D721Med (cell line): ENCODE results near the gene PDGFD.

Experiments used
- DNase-seq: peaks from one replicate; pipeline ENCODE4 v3.0.0; 2011; ENCODE audit warnings: low spot score; ENCODE audit not compliant: insufficient read length
- FAIRE-seq: peaks from 2 replicates; lab custom pipeline; 2011; peaks lifted over from hg19 to GRCh38; lab: Jason Lieb, UNC
- TF ChIP-seq, protein P1 (sequence below): IDR thresholded peaks from 2 replicates; pipeline ENCODE4 v1.5.1; 2012; ENCODE audit warnings: mild to moderate bottlenecking, control low read depth; ENCODE audit not compliant: insufficient read depth; ENCODE audit errors: missing control alignments

The PDGFD gene

DNA sequence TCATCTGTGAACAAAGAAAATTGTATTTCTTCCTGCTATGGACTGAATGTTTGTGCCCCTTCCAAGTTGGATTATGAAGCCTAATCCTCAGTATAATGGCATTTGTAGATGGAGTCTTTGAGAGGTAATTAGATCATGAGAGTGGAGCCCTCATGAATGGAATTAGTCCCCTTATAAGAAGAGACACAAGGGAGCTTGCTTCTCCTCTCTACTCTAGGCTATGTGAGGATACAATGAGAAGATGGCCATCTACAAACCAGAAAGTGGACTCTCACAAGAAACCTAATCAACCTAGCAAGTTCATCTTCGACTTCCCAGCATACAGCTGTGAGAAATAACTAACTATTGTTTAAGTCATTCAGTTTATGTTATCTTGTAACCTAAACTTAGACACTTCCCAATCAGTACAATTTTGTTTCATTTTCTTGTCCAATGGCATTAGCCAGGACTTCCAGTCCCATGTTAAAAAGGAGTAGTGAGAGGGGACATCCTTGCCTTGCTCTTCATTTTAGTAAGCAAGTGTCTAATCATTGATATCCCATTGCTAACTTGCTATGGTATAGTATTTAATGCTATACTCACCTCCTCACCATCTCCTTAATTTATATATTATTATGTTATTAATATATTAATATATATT is 45.7 kb downstream of the PDGFD start:
- FAIRE-seq, result no peak
- DNase-seq, result no peak
- TF ChIP-seq, protein P1, sequence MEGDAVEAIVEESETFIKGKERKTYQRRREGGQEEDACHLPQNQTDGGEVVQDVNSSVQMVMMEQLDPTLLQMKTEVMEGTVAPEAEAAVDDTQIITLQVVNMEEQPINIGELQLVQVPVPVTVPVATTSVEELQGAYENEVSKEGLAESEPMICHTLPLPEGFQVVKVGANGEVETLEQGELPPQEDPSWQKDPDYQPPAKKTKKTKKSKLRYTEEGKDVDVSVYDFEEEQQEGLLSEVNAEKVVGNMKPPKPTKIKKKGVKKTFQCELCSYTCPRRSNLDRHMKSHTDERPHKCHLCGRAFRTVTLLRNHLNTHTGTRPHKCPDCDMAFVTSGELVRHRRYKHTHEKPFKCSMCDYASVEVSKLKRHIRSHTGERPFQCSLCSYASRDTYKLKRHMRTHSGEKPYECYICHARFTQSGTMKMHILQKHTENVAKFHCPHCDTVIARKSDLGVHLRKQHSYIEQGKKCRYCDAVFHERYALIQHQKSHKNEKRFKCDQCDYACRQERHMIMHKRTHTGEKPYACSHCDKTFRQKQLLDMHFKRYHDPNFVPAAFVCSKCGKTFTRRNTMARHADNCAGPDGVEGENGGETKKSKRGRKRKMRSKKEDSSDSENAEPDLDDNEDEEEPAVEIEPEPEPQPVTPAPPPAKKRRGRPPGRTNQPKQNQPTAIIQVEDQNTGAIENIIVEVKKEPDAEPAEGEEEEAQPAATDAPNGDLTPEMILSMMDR, result no peak

GRCh38 chr11:104113541-104113940 is 50.4 kb downstream of the PDGFD start:
- FAIRE-seq, result no peak
- DNase-seq, result no peak
- TF ChIP-seq, protein P1, result no peak

DNA sequence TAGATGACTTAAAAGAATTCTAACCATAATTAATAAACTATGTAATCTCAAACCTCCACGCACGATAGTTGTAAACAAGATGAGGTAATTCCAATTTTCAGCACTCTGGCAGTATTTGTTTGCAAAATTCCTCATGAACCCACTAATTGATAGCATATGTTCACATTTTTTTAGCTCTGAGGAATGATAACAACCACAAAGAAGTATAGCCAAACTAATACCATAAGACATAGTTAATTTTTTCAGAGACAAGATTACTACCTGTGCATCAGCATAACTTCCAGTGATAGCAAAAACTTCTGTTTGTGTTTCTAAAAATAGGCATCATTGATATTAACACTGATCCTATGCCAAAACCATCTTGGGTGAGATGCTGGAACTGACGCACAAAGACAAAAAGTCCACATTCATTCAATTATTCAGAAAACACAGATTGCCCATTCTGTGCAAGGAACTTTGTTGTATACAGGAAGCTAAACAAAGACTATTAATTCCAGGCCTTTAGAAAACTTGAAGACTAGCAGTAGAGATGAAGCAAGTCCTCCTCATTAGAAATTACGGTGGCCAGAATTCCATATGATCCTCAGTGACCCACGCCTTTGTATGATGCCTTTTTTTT is 57.7 kb downstream of the PDGFD start:
- FAIRE-seq (no peak), DNase-seq (no peak)
- TF ChIP-seq, protein P1, result no peak

DNA sequence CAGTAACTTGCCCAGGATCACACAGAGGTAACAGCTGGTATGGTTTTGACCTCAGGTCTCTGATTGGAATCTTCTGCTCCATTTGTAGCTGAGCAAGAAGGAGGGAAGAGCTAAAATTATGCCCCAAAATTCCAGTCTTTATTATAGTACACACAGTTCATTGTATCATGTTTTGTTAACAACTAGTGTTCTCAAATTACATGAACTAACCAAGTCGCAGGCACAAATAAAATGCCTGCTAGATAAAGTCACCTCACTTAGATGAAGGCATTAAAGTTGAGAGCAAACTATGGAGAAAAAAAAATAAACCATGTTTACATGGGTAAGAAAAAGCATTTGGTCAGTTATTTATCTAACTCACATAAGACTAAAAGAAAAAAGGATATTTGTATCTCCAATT is 58.8 kb downstream of the PDGFD start:
- FAIRE-seq (no peak), DNase-seq (no peak)

GRCh38 chr11:104104664-104105063 is 59.3 kb downstream of the PDGFD start:
- DNase-seq, result no peak
- TF ChIP-seq, protein P1, result no peak
- no peak for FAIRE-seq

More for the DNA sequence above, 58.8 kb downstream of the PDGFD start:
- TF ChIP-seq, protein P1, result no peak

DNA sequence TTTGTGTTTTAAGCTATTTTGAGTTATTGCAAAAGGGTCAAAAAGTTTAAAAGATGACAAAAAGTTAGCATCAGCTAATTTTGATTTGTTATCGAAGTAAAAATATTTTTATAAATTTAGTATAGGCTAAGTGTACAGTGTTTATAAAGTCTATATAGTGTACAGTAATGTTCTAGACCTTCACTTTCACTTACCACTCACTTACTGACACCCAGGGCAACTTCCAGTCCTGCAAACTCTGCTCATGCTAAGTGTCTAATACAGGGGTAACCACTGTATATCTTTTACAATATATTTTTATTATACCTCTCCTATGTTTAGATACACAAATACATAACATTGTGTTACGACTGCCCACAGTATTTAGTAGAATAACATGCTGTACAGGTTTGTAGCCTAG is 59.7 kb downstream of the PDGFD start:
- TF ChIP-seq, protein P1, result no peak
- FAIRE-seq, result no peak
- DNase-seq, result no peak

DNA sequence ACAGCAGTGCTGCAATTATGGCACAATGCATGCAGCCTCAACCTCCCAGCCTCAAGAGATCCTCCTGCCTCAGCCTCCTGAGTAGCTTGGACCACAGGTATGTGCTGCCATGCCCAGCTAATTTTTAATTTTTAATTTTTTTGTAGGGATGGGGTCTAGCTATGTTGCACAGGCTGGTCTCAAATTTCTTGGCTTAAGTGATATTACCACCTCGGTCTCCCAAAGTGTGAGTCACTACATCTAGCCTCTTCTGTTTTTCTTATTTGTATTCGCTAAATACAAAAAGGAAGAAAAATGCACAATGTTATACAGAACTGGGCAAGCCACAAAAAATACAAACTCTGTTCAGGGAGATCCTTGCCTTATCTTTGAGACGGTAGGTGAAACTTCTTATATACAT is 65.4 kb downstream of the PDGFD start:
- TF ChIP-seq, protein P1, result no peak
- FAIRE-seq, result no peak
- no peak for DNase-seq
